GM12878 (cell line): ENCODE measurements around the gene ISCU.

ENCODE experiments used
- ATF3 ChIP-seq: IDR thresholded peaks from 2 replicates; pipeline ENCODE4 v1.6.1; 2011; ENCODE audit warnings: low read depth, mild to moderate bottlenecking, low read length, moderate library complexity, borderline replicate concordance; ENCODE audit errors: extremely low read depth
- BHLHE40 ChIP-seq, 2 experiments: fragments of 450-650 bp in 1 of 2; IDR thresholded peaks; 2 replicates each; pipeline ENCODE4 v1.6.1; 2011 to 2017; ENCODE audit warnings: low read depth in 2 of 2, borderline replicate concordance in 1 of 2, improper control_type of control experiment in 1 of 2, low read length in 1 of 2, mild to moderate bottlenecking in 1 of 2
- CTCF ChIP-seq, 3 experiments: IDR thresholded peaks in 2 of 3; conservative IDR thresholded peaks in 1 of 3; 2 replicates each; pipeline ENCODE4 v1.5.1; 2011; ENCODE audit warnings: low read depth in 3 of 3, low read length in 3 of 3, mild to moderate bottlenecking in 3 of 3, control low read depth in 2 of 3, moderate library complexity in 2 of 3, inconsistent platforms in 1 of 3, mixed read lengths in 1 of 3; ENCODE audit not compliant: control insufficient read depth in 2 of 3, insufficient read depth in 1 of 3; ENCODE audit errors: extremely low read depth in 1 of 3
- EZH2 ChIP-seq: IDR thresholded peaks from 2 replicates; pipeline ENCODE4 v1.6.1; 2012; ENCODE audit warnings: low read depth, mild to moderate bottlenecking, control low read depth, inconsistent platforms, low read length, borderline replicate concordance; ENCODE audit not compliant: control insufficient read depth
- IKZF1 ChIP-seq: fragments of 450-650 bp; conservative IDR thresholded peaks from 2 replicates; pipeline ENCODE4 v1.6.1; 2017; ENCODE audit warnings: antibody characterized with exemption, mild to moderate bottlenecking
- MAX ChIP-seq: IDR thresholded peaks from 2 replicates; pipeline ENCODE4 v1.6.1; 2012; ENCODE audit warnings: low read depth, low read length, improper control_type of control experiment
- MEF2B ChIP-seq: fragments of 450-650 bp; IDR thresholded peaks from 2 replicates; pipeline ENCODE4 v1.6.1; 2018; ENCODE audit warnings: mild to moderate bottlenecking, moderate library complexity; ENCODE audit not compliant: partially characterized antibody, poor library complexity, severe bottlenecking
- POLR2A ChIP-seq: IDR thresholded peaks from 2 replicates; pipeline ENCODE4 v1.6.1; 2011; ENCODE audit warnings: low read depth, mild to moderate bottlenecking, low read length
- SMAD1 ChIP-seq: fragments of 450-650 bp; IDR thresholded peaks from 2 replicates; pipeline ENCODE4 v1.6.1; 2018; ENCODE audit warnings: mild to moderate bottlenecking, low read depth; ENCODE audit not compliant: partially characterized antibody
- TF ChIP-seq, protein P1 (sequence below): IDR thresholded peaks from 2 replicates; pipeline ENCODE4 v1.6.1; 2012; ENCODE audit warnings: low read depth, low read length, improper control_type of control experiment
- TF ChIP-seq, protein P2 (sequence below): IDR thresholded peaks from 2 replicates; pipeline ENCODE4 v1.6.1; 2012; ENCODE audit warnings: low read length, inconsistent platforms

- TF ChIP-seq, protein P1, sequence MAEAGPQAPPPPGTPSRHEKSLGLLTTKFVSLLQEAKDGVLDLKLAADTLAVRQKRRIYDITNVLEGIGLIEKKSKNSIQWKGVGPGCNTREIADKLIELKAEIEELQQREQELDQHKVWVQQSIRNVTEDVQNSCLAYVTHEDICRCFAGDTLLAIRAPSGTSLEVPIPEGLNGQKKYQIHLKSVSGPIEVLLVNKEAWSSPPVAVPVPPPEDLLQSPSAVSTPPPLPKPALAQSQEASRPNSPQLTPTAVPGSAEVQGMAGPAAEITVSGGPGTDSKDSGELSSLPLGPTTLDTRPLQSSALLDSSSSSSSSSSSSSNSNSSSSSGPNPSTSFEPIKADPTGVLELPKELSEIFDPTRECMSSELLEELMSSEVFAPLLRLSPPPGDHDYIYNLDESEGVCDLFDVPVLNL: no peak
- TF ChIP-seq CTCF (IDR thresholded peaks at IDR 0.05 in 2 of 3, conservative IDR thresholded peaks at IDR 0.05 in 1 of 3; ENCODE audit: control insufficient read depth in 2 of 3, extremely low read depth in 1 of 3, insufficient read depth in 1 of 3, low read depth in 3 of 3, low read length in 3 of 3) (no peak), POLR2A (no peak), ATF3 (no peak), BHLHE40 (IDR thresholded peaks at IDR 0.05; ENCODE audit: borderline replicate concordance in 1 of 2, low read depth in 2 of 2, low read length in 1 of 2) (no peak), IKZF1 (no peak), MAX (no peak), SMAD1 (no peak), MEF2B (no peak), EZH2 (no peak)
- TF ChIP-seq, protein P2, sequence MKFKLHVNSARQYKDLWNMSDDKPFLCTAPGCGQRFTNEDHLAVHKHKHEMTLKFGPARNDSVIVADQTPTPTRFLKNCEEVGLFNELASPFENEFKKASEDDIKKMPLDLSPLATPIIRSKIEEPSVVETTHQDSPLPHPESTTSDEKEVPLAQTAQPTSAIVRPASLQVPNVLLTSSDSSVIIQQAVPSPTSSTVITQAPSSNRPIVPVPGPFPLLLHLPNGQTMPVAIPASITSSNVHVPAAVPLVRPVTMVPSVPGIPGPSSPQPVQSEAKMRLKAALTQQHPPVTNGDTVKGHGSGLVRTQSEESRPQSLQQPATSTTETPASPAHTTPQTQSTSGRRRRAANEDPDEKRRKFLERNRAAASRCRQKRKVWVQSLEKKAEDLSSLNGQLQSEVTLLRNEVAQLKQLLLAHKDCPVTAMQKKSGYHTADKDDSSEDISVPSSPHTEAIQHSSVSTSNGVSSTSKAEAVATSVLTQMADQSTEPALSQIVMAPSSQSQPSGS: no peak
These were observed 43.5 kb downstream of the ISCU start for GRCh38 chr12:108605690-108606406.
